Measurements from ENCODE around the gene SLC39A10.

Gene SLC39A10

DNA sequence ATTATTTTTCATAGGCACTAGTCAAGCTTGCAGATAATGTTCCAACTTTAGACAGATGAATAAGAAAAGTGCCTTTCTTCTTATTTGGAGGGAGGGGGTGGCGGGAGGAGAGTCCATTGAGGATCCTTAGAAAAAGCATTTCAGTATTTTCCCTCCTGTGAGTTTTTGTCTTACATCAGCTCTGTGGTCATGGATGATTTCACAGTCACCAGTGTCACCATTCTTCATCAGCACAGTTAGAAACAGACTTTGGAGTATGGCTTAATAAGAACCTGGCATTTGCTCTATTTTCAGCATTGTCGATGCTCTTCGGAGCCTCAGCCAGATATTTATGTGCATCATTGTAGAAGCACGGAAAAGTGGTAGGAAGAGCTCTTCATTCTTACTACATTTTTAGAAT lies 70.1 kb downstream of the SLC39A10 start:
- no peak for DNase-seq (ENCODE audit: low read depth)

DNA sequence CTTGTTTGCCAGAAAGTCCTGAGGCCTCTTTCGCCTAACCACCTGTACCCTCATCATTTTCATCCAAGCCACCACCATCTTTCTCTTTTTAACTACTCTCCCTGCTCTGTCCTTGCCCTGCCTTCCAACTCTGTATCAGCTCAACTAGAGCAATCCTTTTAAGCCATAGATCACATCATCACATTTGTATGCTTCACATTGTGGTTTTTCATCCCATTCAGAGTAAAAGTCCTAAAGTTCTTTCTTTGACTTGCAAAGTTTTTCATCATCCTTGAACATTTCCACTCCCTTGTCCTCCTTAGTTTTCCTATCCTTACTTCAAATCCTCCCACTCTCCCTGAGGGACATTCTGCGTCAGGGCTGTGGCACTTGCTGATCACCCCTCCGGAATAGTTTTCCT lies 73.9 kb downstream of the SLC39A10 start:
- DNase-seq (ENCODE audit: low read depth): no peak

- DNase-seq (ENCODE audit: low read depth): no peak
Observed at GRCh38 chr2:195732574-195732973, 75.5 kb downstream of the SLC39A10 start.

- no peak for DNase-seq (ENCODE audit: low read depth)
Observed at GRCh38 chr2:195733831-195734230, 76.8 kb downstream of the SLC39A10 start.

GRCh38 chr2:195734395-195734794 lies 77.4 kb downstream of the SLC39A10 start:
- DNase-seq (ENCODE audit: low read depth): no peak

GRCh38 chr2:195734931-195735330 lies 77.9 kb downstream of the SLC39A10 start:
- no peak for DNase-seq (ENCODE audit: low read depth)

DNA sequence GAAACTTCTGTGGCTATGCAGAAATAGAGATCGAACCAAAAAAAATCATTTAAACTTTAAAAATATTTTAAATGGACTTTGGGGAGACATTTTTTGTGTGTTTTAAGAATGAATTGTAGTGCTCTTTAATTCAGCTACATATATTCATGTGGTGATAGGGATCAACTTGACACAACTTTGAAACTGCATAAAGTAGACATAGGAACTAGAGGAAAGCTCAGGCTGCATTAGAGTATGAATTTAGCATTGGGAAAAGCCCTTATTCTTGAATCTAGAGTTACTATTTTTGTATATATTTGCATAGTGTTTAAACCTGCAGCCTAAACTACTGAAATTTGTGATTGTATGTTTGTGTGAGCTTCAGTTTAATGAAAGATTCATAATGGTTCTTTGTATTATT lies 78.3 kb downstream of the SLC39A10 start:
- DNase-seq (ENCODE audit: low read depth): no peak

DNA sequence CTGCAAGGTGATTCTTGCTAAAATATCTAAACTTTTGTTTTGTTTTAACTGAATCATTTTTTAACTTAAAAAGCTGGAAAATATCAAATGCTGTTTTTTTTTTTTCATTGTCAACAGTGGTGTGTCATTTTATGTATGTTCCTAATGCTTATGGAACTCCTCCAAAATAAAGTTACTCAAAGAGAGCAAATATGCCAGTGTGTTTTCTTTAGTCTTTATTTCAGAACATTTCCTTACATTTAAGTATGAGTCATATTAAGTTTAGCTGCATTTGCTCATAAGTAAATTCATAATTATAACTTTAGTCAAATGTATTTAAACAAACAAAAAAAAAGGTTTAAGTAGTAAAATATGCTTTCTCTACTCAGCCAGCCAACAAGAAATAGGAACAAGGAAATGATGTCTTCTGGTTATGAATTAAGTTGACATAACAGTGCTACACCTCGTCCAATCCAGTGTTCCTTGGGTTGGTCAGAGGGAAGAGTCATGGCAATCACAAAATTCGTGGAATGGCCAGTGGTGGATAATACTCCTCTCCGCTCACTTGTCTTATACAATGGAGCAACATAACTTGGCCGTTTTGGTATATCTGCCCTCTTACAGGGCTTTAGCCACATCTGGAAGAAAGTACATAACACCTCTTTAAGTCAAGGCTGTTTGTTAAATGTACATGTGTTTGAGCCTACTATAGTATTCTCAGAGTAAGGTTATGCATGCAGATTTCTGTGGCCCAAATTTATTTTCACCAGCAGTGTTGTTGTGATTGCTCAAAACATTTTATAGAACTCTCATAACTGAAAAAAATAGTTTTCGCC lies 80.7 kb downstream of the SLC39A10 start:
- no peak for DNase-seq (ENCODE audit: low read depth)

DNA sequence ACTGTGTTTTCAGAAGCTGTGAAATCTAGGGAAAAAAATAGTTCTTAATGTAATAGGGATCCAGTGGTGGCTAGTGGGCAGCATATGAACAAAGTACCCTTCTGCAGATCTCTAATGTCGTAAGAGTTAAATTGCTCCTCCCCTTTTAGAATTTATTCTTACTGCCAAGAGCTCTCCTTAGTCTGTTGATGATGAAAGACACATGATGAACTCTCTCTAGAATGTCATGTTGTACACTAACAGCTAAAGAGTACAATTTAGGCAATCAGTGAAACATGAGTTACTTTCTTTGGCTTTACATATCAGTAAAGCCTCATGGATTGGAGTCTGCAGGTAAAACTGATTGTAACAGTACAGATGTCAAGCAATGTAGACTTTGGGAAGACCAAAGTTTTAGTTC lies 84.2 kb downstream of the SLC39A10 start:
- DNase-seq (ENCODE audit: low read depth): no peak

DNA sequence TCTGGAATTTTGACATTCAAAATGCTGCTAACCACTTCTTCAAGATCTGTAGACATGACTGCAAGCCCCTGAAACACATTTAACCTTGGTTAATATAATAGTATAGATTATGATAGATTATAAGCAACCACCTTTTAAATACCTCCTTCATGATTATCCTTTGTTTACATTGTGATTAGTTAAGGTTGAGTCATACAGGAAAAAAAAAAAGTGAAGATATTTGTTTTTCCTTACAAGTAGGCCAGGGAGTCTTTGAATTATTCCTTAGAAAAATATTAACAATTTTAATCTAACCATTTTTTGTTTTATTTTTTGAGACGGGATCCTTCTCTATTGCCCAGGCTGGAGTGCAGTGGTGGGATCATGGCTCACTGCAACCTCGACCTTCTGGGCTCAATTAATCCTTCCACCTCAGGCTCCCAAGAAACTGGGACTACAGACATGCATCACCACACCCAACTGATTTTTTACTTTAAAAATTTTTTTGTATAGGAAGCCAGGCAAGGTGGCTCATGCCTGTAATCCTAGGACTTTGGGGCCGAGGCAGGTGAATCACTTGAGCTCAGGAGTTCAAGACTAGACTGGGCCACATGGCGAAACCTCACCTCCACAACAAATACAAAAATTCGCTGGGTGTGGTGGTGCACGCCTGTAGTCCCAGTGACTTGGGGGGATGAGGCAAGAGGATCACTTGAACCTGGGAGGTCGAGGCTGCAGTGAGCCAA lies 99.4 kb downstream of the SLC39A10 start:
- DNase-seq (ENCODE audit: low read depth): no peak

DNA sequence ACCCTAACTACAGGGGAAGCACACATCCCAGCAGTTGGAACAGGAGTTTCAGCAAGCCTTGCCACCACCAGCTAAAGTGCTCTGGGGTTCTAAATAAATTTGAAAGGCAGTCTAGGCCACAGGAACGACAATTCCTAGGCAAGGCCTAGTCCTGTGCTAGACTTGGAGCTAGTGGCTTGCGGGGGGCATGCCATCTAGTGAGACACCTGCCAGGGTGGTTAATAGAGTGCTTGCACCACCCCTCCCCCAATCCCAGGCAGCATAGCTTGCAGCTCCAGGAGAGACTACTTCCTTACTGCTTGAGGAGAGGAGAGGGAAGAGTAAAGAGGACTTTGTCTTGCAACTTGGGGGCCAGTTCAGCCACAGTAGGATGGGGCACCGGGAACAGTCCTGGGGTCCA lies 101.8 kb downstream of the SLC39A10 start:
- no peak for DNase-seq (ENCODE audit: low read depth)

DNA sequence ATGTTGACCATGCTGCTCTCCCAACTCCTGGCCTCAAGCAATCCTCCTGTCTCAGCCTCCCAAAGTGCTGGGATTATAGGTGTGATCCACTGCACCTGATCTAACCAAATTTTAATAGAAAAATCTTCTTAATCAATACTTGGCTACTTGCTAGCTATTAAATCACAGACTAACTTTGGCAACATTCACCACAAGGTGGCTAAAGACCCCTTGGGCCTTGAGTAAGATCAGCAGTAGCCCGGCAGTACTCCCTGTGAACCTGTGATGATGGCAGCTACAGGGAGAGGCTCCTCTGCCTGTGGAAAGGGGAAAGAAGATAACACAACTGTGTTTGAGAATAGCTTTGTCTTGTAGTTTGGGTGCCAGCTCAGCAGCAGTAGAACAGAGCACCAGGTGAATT lies 102.9 kb downstream of the SLC39A10 start:
- no peak for DNase-seq (ENCODE audit: low read depth)

DNA sequence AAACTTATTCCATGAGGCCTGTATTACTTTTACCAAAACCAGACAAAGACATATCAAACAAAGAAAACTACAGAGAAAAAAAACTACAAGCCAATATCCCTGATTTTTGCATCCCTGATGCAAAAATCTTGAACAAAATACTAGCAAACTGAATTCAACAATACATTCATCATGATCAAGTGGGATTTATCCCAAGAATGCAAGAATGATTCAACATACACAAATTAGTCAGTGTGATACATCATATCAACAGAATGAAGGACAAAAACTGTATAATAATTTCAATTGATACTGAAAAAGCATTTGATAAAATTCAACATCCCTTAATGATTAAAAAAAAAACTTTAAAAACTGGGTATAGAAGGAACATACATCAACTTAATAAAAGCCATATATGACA lies 106.8 kb downstream of the SLC39A10 start:
- no peak for DNase-seq (ENCODE audit: low read depth)

- DNase-seq (ENCODE audit: low read depth): no peak
Observed at GRCh38 chr2:195766691-195767090, 109.7 kb downstream of the SLC39A10 start.

- no peak for DNase-seq (ENCODE audit: low read depth)
Observed at GRCh38 chr2:195768431-195768830, 111.4 kb downstream of the SLC39A10 start.

GRCh38 chr2:195769975-195770374 lies 112.9 kb downstream of the SLC39A10 start:
- no peak for DNase-seq (ENCODE audit: low read depth)

GRCh38 chr2:195779491-195779890 lies 122.5 kb downstream of the SLC39A10 start:
- no peak for DNase-seq (ENCODE audit: low read depth)

DNA sequence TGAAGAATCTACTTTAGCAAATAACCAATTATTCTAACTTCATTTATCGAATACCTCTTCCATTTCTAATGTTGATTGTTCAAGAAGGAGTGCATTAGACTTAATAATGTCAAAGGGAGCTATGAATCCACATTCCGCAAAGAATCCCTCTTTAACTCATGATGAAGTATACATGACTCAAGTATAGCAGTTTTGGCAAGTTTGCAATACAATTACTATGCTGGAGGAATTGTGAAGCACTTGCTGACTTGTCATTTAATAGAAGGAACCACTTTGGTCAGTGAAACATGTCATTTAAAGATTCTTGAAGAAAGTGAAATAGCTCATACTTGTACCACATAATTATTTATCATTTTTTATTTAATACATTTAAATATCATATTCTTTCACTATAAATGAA lies 125.1 kb downstream of the SLC39A10 start:
- DNase-seq (ENCODE audit: low read depth): no peak

Measured in stimulated activated CD8-positive, alpha-beta memory T cell treated with anti-CD3 and anti-CD28 coated beads, Interleukin-15, amount 100 ng/mL, for 24 hours (primary cell).